Activated T-helper 2 cell treated with anti-CD3 and anti-CD28 coated beads, Interferon-gamma antibody, Interleukin-2, Interleukin-4, amounts not matched to agents 10 μg/mL and 5 μg/mL and 100 μg/mL, durations not matched to agents 14 hours and 24 hours and 36 hours (primary cell): ENCODE results near the gene HERC2. TPM values are rescaled to one million over a fixed set of nuclear protein-coding genes. Genes with fewer than 3 reads are reported as not detected.
"Not testable (repeated sequence)": the region's sequence is repeated elsewhere in the genome, so short reads cannot be mapped to it uniquely, and the experiment has no call there.

Experiments
- DNase-seq: peaks from one replicate; pipeline ENCODE4 v3.0.0; 2021; ENCODE audit warnings: low spot score
- H3K27ac Mint-ChIP-seq: one replicate; pipeline ENCODE4 v1.8.0; 2021; ENCODE audit warnings: mixed read lengths
- H3K27me3 Mint-ChIP-seq: one replicate; pipeline ENCODE4 v1.8.0; 2021; ENCODE audit warnings: low read depth, mixed read lengths
- H3K36me3 Mint-ChIP-seq: one replicate; pipeline ENCODE4 v1.8.0; 2021; ENCODE audit warnings: low read depth, mixed read lengths
- H3K4me1 Mint-ChIP-seq: one replicate; pipeline ENCODE4 v1.8.0; 2021; ENCODE audit warnings: low read depth, mixed read lengths
- H3K4me3 Mint-ChIP-seq: one replicate; pipeline ENCODE4 v1.8.0; 2021; ENCODE audit warnings: low read depth, mild to moderate bottlenecking, moderate library complexity, mixed read lengths
- H3K9me3 Mint-ChIP-seq: one replicate; pipeline ENCODE4 v1.8.0; 2021; ENCODE audit warnings: mixed read lengths
- intact Hi-C: fragments of 100-400 bp; cut with micrococcal nuclease; formaldehyde crosslinking; loops from one replicate; pipeline ENCODE4 v1.15.1; 2023
- total RNA-seq: library from RNA; stranded (reverse); gene quantifications from 2 replicates; pipeline ENCODE4 v1.2.3, GENCODE V29; 2022

HERC2 gene
- total RNA-seq, 1 donor from 2014 or later, result 47.4 TPM

DNA sequence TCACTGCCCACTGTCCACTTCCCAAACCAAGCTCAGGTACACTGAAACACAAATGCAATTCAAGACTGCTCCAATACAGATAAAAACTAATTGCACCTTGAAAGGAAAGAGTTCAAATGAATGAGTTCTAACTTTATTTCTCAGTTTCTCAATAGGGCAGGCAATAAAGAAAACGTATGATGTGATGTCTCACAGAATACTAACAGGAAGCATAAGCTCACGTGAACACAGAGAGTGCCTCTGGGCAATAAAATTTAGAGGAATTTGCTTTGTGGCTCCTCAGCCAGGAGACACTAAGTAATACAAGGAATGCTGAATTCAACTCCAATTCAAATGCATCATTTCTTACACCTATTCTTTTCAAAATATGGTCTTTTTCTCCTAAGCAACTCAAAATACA, 140.6 kb downstream of the HERC2 start:
- no peaks in the 10 kb centered on the region for H3K4me1 Mint-ChIP-seq
- no peak overlapping the region for H3K27ac Mint-ChIP-seq

DNA sequence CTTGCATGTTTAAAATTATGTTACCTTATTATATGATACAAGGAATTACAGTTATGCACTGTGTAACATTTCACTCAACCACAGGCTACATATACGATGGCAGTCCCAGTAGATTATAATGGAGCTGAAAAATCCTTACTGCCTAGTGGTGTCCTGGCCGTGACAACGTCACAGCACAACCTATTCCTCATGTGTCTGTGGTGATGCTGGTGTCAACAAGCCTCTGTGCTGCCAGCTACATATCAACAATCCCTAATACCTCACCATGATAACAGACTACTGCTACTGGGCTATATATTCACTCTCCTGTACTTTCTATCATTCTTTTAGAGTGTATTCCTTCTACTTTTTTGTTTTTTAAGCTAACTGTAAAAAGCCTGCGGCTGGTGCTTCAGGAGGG, 142.7 kb downstream of the HERC2 start:
- no peak for DNase-seq
- no peak overlapping the region for H3K4me3 Mint-ChIP-seq
- no peak overlapping the region for H3K27ac Mint-ChIP-seq
- H3K4me1 Mint-ChIP-seq, result no peaks in the 10 kb centered on the region
- intact Hi-C loops, result no loop called here
- H3K36me3 Mint-ChIP-seq, result peaks cover 6% of the 10 kb centered on the region
- no peaks in the 10 kb centered on the region for H3K27me3 Mint-ChIP-seq
- no peaks in the 10 kb centered on the region for H3K9me3 Mint-ChIP-seq

More for the DNA sequence above, 140.6 kb downstream of the HERC2 start:
- H3K27me3 Mint-ChIP-seq, result no peaks in the 10 kb centered on the region
- peaks cover 6% of the 10 kb centered on the region for H3K36me3 Mint-ChIP-seq
- intact Hi-C loops, result no loop called here
- H3K9me3 Mint-ChIP-seq, result no peaks in the 10 kb centered on the region
- DNase-seq, result no peak
- no peak overlapping the region for H3K4me3 Mint-ChIP-seq

DNA sequence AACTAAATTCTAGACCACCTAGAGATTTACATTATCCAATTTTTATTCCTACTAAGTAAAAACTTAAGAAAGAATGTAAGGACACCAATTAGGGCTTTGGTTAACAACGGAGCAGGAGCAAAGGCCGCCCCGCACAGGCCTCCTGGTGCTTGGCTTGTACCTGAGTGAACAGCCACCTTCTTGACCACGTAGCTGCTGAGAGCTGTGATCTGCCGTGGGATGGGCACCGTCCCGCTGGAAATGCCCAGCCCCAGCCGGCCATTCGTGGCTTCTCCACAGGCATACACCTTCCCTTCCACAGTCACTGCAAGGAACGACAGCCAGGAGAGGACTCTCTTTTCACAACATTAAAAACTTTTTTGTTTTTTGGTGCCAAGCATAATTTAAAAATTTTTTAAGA, 143.3 kb downstream of the HERC2 start:
- DNase-seq, result no peak
- Mint-ChIP-seq H3K9me3 (no peaks in the 10 kb centered on the region), H3K4me3 (no peak overlapping the region), H3K27me3 (no peaks in the 10 kb centered on the region), H3K4me1 (no peaks in the 10 kb centered on the region), H3K27ac (no peak overlapping the region), H3K36me3 (peaks cover 6% of the 10 kb centered on the region)
- intact Hi-C loops, result no loop called here

DNA sequence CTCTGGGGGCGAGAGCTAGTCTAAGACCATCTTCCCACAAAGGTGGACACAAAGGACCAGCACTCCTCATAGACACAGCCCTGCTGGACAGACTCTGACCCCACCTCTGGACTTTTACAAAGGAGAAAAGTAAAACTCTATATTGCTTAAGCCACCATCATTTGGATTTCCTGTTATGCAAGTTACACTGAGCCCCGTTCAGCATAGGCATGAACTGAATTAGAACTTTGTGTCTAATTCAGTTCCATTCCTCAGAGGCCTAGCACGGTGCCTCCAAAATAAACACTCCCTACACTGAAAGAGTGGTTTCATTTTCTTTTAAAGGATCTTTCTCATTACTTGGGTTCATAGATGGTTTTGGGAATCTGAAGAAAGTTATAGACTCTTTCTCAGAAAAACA, 143.7 kb downstream of the HERC2 start:
- H3K27ac Mint-ChIP-seq, result no peak overlapping the region
- peaks cover 8% of the 10 kb centered on the region for H3K36me3 Mint-ChIP-seq
- no peaks in the 10 kb centered on the region for H3K9me3 Mint-ChIP-seq
- H3K27me3 Mint-ChIP-seq, result no peaks in the 10 kb centered on the region
- no peaks in the 10 kb centered on the region for H3K4me1 Mint-ChIP-seq
- H3K4me3 Mint-ChIP-seq, result no peak overlapping the region
- no peak for DNase-seq
- intact Hi-C loops, result no loop called here

DNA sequence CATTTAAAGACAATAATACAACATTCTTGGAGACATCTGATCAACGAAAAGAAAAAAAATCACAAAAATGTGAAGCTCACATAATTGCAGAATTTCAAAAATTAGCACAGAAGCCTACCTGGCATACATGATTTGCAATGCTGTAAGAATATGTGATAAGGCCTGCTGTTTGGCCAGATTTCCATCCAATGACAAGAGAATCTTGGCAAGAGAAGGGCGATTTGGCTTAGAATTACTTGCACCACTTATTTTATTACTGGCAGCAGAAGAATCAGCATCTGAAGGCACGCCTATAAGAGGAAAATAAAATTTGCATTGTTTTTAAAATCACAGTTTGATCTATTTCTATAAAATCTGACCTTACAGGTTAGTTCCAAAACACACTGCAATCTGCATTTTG, 152.6 kb downstream of the HERC2 start:
- no peaks in the 10 kb centered on the region for H3K9me3 Mint-ChIP-seq
- peaks cover 41% of the 10 kb centered on the region for H3K36me3 Mint-ChIP-seq
- DNase-seq, result no peak
- no peaks in the 10 kb centered on the region for H3K4me1 Mint-ChIP-seq
- H3K27me3 Mint-ChIP-seq, result no peaks in the 10 kb centered on the region
- no peak overlapping the region for H3K27ac Mint-ChIP-seq
- intact Hi-C loops, result no loop called here
- no peak overlapping the region for H3K4me3 Mint-ChIP-seq

DNA sequence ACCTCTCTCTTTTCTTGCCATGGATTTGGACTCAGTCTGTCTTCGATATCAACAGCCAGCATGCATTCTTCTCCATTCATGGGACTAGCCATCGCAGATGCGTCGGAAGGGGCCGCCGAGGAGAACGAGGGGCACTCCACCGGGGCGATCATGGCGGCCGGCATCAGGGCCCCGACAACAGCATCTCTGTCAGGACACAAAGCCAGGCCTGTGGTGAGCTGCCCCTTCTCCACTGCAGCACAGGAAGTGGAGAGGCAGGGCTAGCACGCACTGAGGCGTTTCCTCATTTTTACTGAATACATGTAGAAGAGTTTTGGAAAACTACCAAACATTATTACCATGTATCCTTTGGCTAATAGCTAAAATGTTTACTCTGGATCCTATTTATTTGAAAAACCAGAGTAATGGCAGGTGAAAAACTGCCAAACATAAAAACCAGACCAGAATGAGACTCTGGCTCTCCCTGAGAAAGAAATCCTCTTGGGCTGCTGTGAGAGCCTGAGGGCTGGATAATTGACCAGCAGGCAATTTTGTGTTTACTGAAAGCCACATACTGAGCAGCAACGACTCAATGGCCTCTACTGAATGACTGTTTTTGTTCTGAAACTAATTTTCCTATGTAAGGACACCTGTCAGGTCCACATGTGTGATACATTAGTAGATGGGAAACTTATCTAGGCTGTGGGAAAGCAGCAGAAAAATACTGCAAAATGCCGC, 153.4 kb downstream of the HERC2 start:
- DNase-seq, intact Hi-C loops, H3K27ac Mint-ChIP-seq, H3K4me3 Mint-ChIP-seq, H3K4me1 Mint-ChIP-seq, H3K9me3 Mint-ChIP-seq, H3K27me3 Mint-ChIP-seq: not testable (repeated sequence)
- H3K36me3 Mint-ChIP-seq, result peaks cover 45% of the 10 kb centered on the region

DNA sequence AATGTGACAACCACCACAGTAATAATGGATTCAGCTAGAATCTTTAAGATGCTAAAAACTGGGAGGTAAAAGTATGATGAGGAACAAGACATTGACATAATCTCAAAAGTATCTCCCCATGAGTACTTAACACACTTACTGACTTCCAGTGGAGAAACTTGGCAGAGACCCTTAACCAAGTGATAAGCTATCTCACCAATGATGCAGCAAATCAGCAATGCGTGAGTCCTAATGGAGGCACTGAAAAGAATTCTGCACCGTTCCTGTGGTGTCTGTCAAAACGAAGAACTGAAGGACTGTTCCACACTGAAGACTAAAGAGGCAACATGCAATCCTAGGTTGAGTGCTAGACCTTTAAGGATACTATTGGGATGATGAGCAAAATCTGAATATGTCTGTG, 154.9 kb downstream of the HERC2 start:
- Mint-ChIP-seq H3K4me1 (no peaks in the 10 kb centered on the region), H3K36me3 (peaks cover 55% of the 10 kb centered on the region), H3K27ac (no peak overlapping the region), H3K9me3 (no peaks in the 10 kb centered on the region), H3K4me3 (no peak overlapping the region), H3K27me3 (no peaks in the 10 kb centered on the region)
- intact Hi-C loops, result no loop called here
- DNase-seq, result no peak

DNA sequence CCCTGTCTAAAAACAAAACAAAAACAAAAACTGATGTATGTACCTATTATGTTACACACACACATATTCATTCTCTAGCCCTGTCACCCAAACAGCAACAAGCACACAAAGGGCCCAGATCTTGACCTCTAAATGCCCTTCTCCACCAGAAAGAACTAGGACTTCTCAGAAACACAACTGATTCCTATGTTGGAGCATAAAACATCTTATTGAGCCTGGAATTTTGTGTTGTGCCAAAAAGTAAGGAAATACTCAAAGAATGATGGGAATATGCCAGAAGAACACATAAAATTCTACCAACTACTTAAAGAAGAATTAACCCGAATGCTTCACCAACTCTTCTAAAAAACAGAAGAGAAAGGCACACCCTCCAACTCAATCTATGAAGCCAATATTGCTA, 156.2 kb downstream of the HERC2 start:
- Mint-ChIP-seq H3K27me3 (no peaks in the 10 kb centered on the region), H3K27ac (no peak overlapping the region), H3K4me3 (no peak overlapping the region), H3K4me1 (no peaks in the 10 kb centered on the region), H3K36me3 (peaks cover 58% of the 10 kb centered on the region), H3K9me3 (no peaks in the 10 kb centered on the region)
- no peak for DNase-seq
- intact Hi-C loops, result no loop called here

DNA sequence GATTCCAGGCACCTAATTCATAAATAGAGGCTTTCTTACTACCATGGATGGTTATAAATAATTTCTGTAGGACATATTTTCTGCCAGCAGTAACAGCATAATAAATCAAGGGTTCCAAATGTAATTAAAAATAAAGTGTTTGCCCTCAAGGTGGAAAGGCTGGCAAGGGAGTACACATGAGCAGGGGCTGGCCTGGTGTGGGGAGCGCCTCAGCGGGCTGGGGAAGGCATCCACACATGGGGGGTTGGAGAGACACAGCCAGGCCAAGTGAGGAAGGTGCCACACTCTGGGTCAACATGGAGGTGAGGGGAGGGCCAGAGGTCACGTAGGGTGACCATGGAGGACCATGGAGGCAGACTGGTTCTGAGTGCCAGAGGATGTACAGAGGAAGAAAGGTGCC, 157.1 kb downstream of the HERC2 start:
- DNase-seq, result no peak
- Mint-ChIP-seq H3K27ac (no peak overlapping the region), H3K4me1 (no peaks in the 10 kb centered on the region), H3K36me3 (peaks cover 65% of the 10 kb centered on the region), H3K27me3 (no peaks in the 10 kb centered on the region), H3K4me3 (no peak overlapping the region), H3K9me3 (no peaks in the 10 kb centered on the region)
- intact Hi-C loops, result no loop called here

DNA sequence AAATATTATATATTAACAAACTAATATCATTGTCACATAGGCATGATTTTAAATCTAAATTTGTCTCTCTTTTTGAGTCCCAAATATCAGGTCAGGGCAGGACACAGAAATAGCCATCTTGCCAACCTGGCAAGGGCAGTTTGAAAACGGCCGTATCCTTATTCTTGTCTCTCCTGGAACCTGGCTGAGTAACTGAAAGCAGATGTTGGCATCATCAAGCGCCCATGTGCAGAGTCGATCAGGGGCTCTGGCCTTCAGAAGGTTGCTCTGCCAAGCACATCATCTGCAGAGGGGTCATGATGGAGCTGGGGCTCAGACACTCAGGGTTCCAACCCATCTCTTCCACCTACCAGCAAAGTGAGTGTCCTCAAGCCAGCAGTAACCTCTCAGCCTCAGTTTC, 167.7 kb downstream of the HERC2 start:
- DNase-seq, result no peak
- H3K27ac Mint-ChIP-seq, result no peak overlapping the region
- intact Hi-C loops, result no loop called here
- H3K27me3 Mint-ChIP-seq, result no peaks in the 10 kb centered on the region
- peaks cover 7% of the 10 kb centered on the region for H3K9me3 Mint-ChIP-seq
- peaks cover 16% of the 10 kb centered on the region for H3K36me3 Mint-ChIP-seq
- H3K4me1 Mint-ChIP-seq, result no peaks in the 10 kb centered on the region
- no peak overlapping the region for H3K4me3 Mint-ChIP-seq

DNA sequence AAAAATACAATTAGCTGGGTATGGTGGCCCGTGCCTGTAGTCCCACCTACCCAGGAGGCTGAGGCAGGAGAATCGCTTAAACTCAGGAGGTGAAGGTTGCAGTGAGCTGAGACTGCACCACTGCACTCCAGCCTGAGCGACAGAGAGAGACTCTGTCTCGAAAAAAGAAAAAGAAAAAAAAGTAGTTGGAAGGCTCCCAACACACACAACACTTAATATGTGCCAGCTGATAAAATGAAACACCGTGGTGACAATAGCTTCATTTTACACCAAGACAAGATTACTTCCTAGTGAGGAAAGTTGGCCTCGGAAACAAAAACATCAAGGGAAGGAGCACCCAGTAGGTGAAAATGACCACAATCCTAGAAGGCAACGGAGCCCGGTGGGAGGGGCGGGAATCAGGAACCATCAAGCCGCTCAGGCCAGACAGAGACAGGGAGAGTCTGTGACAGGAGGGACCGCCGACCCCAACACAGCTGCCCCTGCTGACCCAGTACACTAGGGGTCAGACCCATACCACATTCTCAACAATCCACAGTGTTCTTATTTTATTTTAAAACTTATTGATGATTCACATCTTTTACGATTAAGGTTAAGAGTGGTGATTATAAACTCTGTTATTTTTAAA, 168.4 kb downstream of the HERC2 start:
- Mint-ChIP-seq H3K27ac (no peak overlapping the region), H3K9me3 (peaks cover 7% of the 10 kb centered on the region), H3K4me3 (no peak overlapping the region), H3K4me1 (no peaks in the 10 kb centered on the region), H3K36me3 (peaks cover 16% of the 10 kb centered on the region), H3K27me3 (no peaks in the 10 kb centered on the region)
- DNase-seq, result no peak
- intact Hi-C loops, result no loop called here

DNA sequence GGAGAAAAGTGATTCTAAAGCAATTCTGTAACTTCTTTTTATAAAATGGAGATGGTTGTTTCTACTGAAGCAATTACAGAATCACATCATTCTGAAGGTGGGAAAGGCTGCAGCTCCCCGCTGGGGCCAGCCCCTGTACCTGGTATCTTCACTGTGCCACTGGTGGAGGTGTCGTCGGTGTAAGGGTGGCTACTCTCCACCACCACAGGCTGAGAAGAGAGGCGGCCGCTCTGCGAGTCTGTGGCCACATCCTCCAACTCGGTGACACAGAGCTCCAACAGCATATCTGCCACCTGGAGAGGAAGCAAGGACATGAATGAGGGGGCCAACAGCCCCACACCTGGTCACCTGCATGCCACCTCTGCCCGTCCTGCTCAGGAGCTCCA, 169.4 kb downstream of the HERC2 start:
- peaks cover 19% of the 10 kb centered on the region for H3K36me3 Mint-ChIP-seq
- H3K27ac Mint-ChIP-seq, H3K27me3 Mint-ChIP-seq, intact Hi-C loops, H3K4me1 Mint-ChIP-seq, H3K4me3 Mint-ChIP-seq, H3K9me3 Mint-ChIP-seq, DNase-seq: not testable (repeated sequence)

DNA sequence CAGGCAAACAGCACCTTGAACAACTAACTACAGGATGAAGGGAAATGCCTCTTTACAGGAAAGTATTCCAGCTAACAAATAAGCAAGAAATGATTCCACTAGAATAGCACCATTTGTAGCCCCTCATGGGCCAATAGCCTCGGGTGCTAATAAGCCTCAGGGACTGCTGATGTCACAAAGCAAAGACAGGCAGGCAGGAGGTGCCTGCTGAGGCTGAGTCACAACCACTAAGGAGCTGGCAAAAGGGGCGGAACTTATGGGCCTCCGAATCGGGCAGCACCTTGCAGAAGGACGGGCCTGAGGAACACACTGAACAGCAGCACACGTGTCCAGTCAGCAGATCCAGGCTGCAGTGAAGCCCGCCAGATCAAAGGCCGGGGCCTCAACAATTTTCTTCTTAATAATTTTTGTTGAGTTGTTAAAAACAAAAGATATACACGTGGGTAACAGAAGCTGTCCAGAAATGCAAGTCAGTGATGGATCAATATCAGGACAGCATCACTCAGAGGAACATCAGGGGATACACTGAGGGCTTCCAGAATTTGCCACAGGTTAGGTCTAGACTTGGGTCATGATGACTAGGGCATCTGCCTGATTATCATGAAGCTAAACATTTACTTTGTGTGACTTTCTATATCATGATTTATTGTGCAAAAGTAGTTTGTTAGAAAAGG, 170.0 kb downstream of the HERC2 start:
- peaks cover 19% of the 10 kb centered on the region for H3K36me3 Mint-ChIP-seq
- H3K27ac Mint-ChIP-seq, H3K9me3 Mint-ChIP-seq, intact Hi-C loops, H3K27me3 Mint-ChIP-seq, H3K4me1 Mint-ChIP-seq, H3K4me3 Mint-ChIP-seq, DNase-seq: not testable (repeated sequence)
